Measurements from ENCODE around the gene ANXA2.

ANXA2 gene

GRCh38 chr15:60381148-60381788 lies 16.5 kb downstream of the ANXA2 start:
- H3K4me2 ChIP-seq (ENCODE audit: low read length), result no peak overlapping the region
- no peaks in the 10 kb centered on the region for H3K79me2 ChIP-seq (ENCODE audit: insufficient read depth, low read length)
- no peak overlapping the region for H3K9ac ChIP-seq (ENCODE audit: low read length)
- H3K36me3 ChIP-seq (ENCODE audit: insufficient read depth, low read length), result no peaks in the 10 kb centered on the region
- no peaks in the 10 kb centered on the region for H3F3A ChIP-seq (ENCODE audit: insufficient read depth, low read length)
- no peaks in the 10 kb centered on the region for H3K9me3 ChIP-seq (ENCODE audit: low read length)
- TF ChIP-seq EZH2 (IDR thresholded peaks at IDR 0.05; ENCODE audit: borderline replicate concordance, low read length), result no peak
- TF ChIP-seq, protein P1, sequence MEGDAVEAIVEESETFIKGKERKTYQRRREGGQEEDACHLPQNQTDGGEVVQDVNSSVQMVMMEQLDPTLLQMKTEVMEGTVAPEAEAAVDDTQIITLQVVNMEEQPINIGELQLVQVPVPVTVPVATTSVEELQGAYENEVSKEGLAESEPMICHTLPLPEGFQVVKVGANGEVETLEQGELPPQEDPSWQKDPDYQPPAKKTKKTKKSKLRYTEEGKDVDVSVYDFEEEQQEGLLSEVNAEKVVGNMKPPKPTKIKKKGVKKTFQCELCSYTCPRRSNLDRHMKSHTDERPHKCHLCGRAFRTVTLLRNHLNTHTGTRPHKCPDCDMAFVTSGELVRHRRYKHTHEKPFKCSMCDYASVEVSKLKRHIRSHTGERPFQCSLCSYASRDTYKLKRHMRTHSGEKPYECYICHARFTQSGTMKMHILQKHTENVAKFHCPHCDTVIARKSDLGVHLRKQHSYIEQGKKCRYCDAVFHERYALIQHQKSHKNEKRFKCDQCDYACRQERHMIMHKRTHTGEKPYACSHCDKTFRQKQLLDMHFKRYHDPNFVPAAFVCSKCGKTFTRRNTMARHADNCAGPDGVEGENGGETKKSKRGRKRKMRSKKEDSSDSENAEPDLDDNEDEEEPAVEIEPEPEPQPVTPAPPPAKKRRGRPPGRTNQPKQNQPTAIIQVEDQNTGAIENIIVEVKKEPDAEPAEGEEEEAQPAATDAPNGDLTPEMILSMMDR (IDR thresholded peaks at IDR 0.05; ENCODE audit: low read length), result no peak
- no peaks in the 10 kb centered on the region for H3K27me3 ChIP-seq (ENCODE audit: insufficient read depth, low read length)
- H2AFZ ChIP-seq (ENCODE audit: low read length), result no peak overlapping the region
- no peak overlapping the region for H3K27ac ChIP-seq (ENCODE audit: low read depth, low read length, poor library complexity, severe bottlenecking)
- H4K20me1 ChIP-seq (ENCODE audit: insufficient read depth, low read length), result no peaks in the 10 kb centered on the region
- no peaks in the 10 kb centered on the region for H3K9me2 ChIP-seq (ENCODE audit: low read depth, low read length)
- H3K4me1 ChIP-seq (ENCODE audit: insufficient read depth, low read length, severe bottlenecking), result no peaks in the 10 kb centered on the region
- no peak overlapping the region for H3K4me3 ChIP-seq (ENCODE audit: low read depth, low read length, poor library complexity, severe bottlenecking)

DNA sequence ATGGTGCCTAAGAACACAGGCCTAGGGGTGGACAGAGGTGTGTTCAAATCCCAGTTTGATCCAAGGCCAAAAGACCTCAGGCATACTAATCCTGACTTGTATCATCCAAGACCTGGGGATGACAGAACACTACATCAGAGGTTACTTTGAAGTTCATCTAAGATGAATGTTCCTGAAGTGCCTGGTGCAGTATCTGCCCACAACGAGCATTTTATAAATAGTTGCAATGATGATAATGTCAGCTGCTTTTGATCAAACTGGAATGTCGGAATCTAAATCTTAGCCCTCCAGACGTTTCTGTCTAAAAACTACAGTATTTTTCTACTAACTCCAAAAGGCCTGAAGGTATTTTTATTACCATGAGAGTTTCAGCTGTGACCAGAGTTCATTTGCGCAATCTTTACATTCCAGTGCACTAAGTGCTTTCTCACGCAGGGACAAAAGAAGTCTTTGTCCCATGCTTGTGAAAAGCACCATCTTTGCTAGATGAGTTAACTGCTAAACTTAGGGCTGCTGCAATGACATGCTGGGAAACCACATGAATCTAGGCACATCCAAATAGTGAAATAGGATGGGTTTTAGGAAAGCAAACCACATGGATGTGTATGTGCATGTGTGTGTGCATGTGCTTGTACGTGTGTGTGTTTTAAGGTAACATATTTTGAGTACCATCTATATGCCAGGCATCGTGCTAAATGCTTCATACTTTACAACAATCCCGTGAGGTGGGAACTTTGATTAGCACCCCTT lies 18.1 kb downstream of the ANXA2 start:
- no peak overlapping the region for H3K9ac ChIP-seq (ENCODE audit: low read length)

GRCh38 chr15:60379185-60379524 lies 18.6 kb downstream of the ANXA2 start:
- H3K9ac ChIP-seq (ENCODE audit: low read length), result no peak overlapping the region
- no peaks in the 10 kb centered on the region for H3K36me3 ChIP-seq (ENCODE audit: insufficient read depth, low read length)
- no peaks in the 10 kb centered on the region for H3F3A ChIP-seq (ENCODE audit: insufficient read depth, low read length)

More for the DNA sequence above, 18.1 kb downstream of the ANXA2 start:
- no peaks in the 10 kb centered on the region for H3K9me2 ChIP-seq (ENCODE audit: low read depth, low read length)
- H2AFZ ChIP-seq (ENCODE audit: low read length), result no peak overlapping the region
- no peak for TF ChIP-seq EZH2 (IDR thresholded peaks at IDR 0.05; ENCODE audit: borderline replicate concordance, low read length)
- TF ChIP-seq, protein P1 (IDR thresholded peaks at IDR 0.05; ENCODE audit: low read length), result no peak
- H3K27ac ChIP-seq (ENCODE audit: low read depth, low read length, poor library complexity, severe bottlenecking), result no peak overlapping the region
- no peaks in the 10 kb centered on the region for H3K27me3 ChIP-seq (ENCODE audit: insufficient read depth, low read length)
- H3K4me2 ChIP-seq (ENCODE audit: low read length), result no peak overlapping the region
- no peaks in the 10 kb centered on the region for H3K79me2 ChIP-seq (ENCODE audit: insufficient read depth, low read length)
- no peaks in the 10 kb centered on the region for H3F3A ChIP-seq (ENCODE audit: insufficient read depth, low read length)
- no peaks in the 10 kb centered on the region for H3K4me1 ChIP-seq (ENCODE audit: insufficient read depth, low read length, severe bottlenecking)
- H3K4me3 ChIP-seq (ENCODE audit: low read depth, low read length, poor library complexity, severe bottlenecking), result no peak overlapping the region
- H3K9me3 ChIP-seq (ENCODE audit: low read length), result no peaks in the 10 kb centered on the region
- no peaks in the 10 kb centered on the region for H3K36me3 ChIP-seq (ENCODE audit: insufficient read depth, low read length)
- no peaks in the 10 kb centered on the region for H4K20me1 ChIP-seq (ENCODE audit: insufficient read depth, low read length)

More at GRCh38 chr15:60379185-60379524, 18.6 kb downstream of the ANXA2 start:
- Histone ChIP-seq H3K9me2 (ENCODE audit: low read depth, low read length) (no peaks in the 10 kb centered on the region), H3K9me3 (ENCODE audit: low read length) (no peaks in the 10 kb centered on the region), H3K27me3 (ENCODE audit: insufficient read depth, low read length) (no peaks in the 10 kb centered on the region), H2AFZ (ENCODE audit: low read length) (no peak overlapping the region), H3K4me3 (ENCODE audit: low read depth, low read length, poor library complexity, severe bottlenecking) (no peak overlapping the region), H4K20me1 (ENCODE audit: insufficient read depth, low read length) (no peaks in the 10 kb centered on the region), H3K79me2 (ENCODE audit: insufficient read depth, low read length) (no peaks in the 10 kb centered on the region), H3K27ac (ENCODE audit: low read depth, low read length, poor library complexity, severe bottlenecking) (no peak overlapping the region), H3K4me2 (ENCODE audit: low read length) (no peak overlapping the region), H3K4me1 (ENCODE audit: insufficient read depth, low read length, severe bottlenecking) (no peaks in the 10 kb centered on the region)
- no peak for TF ChIP-seq EZH2 (IDR thresholded peaks at IDR 0.05; ENCODE audit: borderline replicate concordance, low read length)
- TF ChIP-seq, protein P1 (IDR thresholded peaks at IDR 0.05; ENCODE audit: low read length), result no peak

Data from OCI-LY1 (cell line).